T-helper 17 cell (primary cell): ENCODE measurements around the gene CHAT. TPM values are rescaled to one million over a fixed set of nuclear protein-coding genes. Genes with fewer than 3 reads are reported as not detected.

Experiments
- total RNA-seq, 4 donors: library from RNA in 2 of 4; stranded (reverse) in 2 of 4; gene quantifications; one replicate each; pipeline ENCODE4 v1.2.3 and lab custom pipeline; 2022 to 2026

The CHAT gene
- total RNA-seq, 2 donors from 2014 or later: not detected

Other genes with a start within 250 kb of the CHAT start
- not detected for gene DRGX, start 217.9 kb upstream of the CHAT start, total RNA-seq
- 10 to 100 TPM; 29.2 to 38.5 TPM for gene ERCC6, start 74.9 kb upstream of the CHAT start, total RNA-seq
- gene SLC18A3, start 3.7 kb upstream of the CHAT start, total RNA-seq: not detected
- not detected for gene C10orf53, start 65.6 kb downstream of the CHAT start, total RNA-seq
- gene OGDHL, start 148.3 kb downstream of the CHAT start, total RNA-seq: not detected